ENCODE measurements around the gene CNPY2.

DNA sequence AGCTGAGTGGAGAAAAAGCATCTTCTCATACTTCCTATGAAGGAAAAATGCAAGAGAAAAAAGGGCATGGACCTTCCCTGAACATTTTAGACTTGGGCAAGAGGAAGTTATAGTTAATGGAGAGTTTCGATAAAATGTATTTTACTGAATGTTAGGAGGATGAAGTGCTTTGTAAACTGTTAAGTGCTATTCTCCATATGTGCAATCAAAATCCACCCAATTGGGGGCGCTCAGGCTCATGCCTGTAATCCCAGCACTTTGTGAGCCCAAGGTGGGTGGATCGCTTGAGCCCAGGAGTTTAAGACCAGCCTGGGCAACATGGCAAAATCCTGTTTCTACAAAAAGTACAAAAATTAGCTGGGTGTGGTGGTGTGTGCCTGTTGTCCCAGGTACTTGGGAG is 1.9 kb upstream of the CNPY2 start:
- no peak for TF ChIP-seq POLR2A (IDR thresholded peaks at IDR 0.05)
- TF ChIP-seq, protein P1, sequence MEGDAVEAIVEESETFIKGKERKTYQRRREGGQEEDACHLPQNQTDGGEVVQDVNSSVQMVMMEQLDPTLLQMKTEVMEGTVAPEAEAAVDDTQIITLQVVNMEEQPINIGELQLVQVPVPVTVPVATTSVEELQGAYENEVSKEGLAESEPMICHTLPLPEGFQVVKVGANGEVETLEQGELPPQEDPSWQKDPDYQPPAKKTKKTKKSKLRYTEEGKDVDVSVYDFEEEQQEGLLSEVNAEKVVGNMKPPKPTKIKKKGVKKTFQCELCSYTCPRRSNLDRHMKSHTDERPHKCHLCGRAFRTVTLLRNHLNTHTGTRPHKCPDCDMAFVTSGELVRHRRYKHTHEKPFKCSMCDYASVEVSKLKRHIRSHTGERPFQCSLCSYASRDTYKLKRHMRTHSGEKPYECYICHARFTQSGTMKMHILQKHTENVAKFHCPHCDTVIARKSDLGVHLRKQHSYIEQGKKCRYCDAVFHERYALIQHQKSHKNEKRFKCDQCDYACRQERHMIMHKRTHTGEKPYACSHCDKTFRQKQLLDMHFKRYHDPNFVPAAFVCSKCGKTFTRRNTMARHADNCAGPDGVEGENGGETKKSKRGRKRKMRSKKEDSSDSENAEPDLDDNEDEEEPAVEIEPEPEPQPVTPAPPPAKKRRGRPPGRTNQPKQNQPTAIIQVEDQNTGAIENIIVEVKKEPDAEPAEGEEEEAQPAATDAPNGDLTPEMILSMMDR (IDR thresholded peaks at IDR 0.05): no peak
